Prostate gland (tissue), 2 donors: ENCODE results near the gene FCAR. TPM values are rescaled to one million over a fixed set of nuclear protein-coding genes. Genes with fewer than 3 reads are reported as not detected.
A peak's percentile ranks its signal among the peaks of the same experiment; 100 is the strongest.
"Not testable (repeated sequence)": the region's sequence is repeated elsewhere in the genome, so short reads cannot be mapped to it uniquely, and the experiment has no call there.

Experiments used
- DNase-seq: peaks from one replicate; pipeline ENCODE4 v3.0.0-alpha.2; 2019; ENCODE audit warnings: low spot score
- H3K27ac ChIP-seq, 2 donors: fragments of 200-600 bp; sonication (generic); 2 replicates each; pipeline ENCODE4 v1.5.1; 2017 to 2019
- H3K27me3 ChIP-seq: fragments of 200-600 bp; sonication (generic); replicated peaks from 2 replicates; pipeline ENCODE4 v1.5.1; 2019; ENCODE audit not compliant: insufficient read depth
- H3K36me3 ChIP-seq, 2 donors: fragments of 200-600 bp; sonication (generic); 1 replicate in 1 of 2; 2 replicates in 1 of 2; pipeline versions ENCODE4 v1.5.1 to v1.8.1; 2017 to 2019
- H3K4me1 ChIP-seq: fragments of 200-600 bp; sonication (generic); replicated peaks from 2 replicates; pipeline ENCODE4 v1.5.1; 2019
- H3K4me3 ChIP-seq, 2 donors: fragments of 200-600 bp; sonication (generic); 2 replicates each; pipeline ENCODE4 v1.5.1; 2017 to 2019
- H3K9me3 ChIP-seq: fragments of 200-600 bp; sonication (generic); 2 replicates; pipeline ENCODE4 v1.5.1; 2017
- CTCF ChIP-seq, 4 experiments: fragments of 200-600 bp in 2 of 4; fragments of 450-650 bp in 2 of 4; sonication (generic) in 2 of 4; IDR thresholded peaks; 1 replicate in 3 of 4; 2 replicates in 1 of 4; pipeline ENCODE4 v1.5.1; 2016 to 2019; ENCODE audit warnings: antibody characterized with exemption in 4 of 4, mild to moderate bottlenecking in 2 of 4, moderate library complexity in 2 of 4
- POLR2A ChIP-seq: fragments of 450-650 bp; IDR thresholded peaks from one replicate; pipeline ENCODE4 v1.6.1; 2016; ENCODE audit warnings: antibody characterized with exemption, mild to moderate bottlenecking
- POLR2AphosphoS5 ChIP-seq: sonication (generic); formaldehyde crosslinking; IDR thresholded peaks from one replicate; pipeline ENCODE4 v1.6.1; 2017; ENCODE audit warnings: antibody characterized with exemption
- WGBS: methylation state at CpG from one replicate; pipeline ENCODE4 v1.1.5; 2018; 5-methylcytosine and 5-hydroxymethylcytosine counted together
- intact Hi-C: fragments of 100-400 bp; cut with DNase I; formaldehyde crosslinking; loops from one replicate; pipeline ENCODE4 v1.14.2; 2022
- total RNA-seq, 2 donors: library from RNA; depleted of rRNA; stranded (reverse); fragments of >200 nt; gene quantifications; one replicate each; pipeline ENCODE4 v1.1.0, GENCODE V29; 2016

FCAR gene
- total RNA-seq, 2 donors from 2014 or later = not detected

GRCh38 chr19:54850930-54851329 lies 23.1 kb upstream of the FCAR start:
- no peaks in the 10 kb centered on the region for H3K9me3 ChIP-seq
- intact Hi-C loops = no loop called here
- no peak overlapping the region for H3K4me3 ChIP-seq
- no peaks in the 10 kb centered on the region for H3K4me1 ChIP-seq
- DNase-seq = peak; percentile 43
- no peaks in the 10 kb centered on the region for H3K27me3 ChIP-seq
- TF ChIP-seq POLR2AphosphoS5 (peak; percentile 16), POLR2A (no peak)
- H3K27ac ChIP-seq = no peak overlapping the region
- no peaks in the 10 kb centered on the region for H3K36me3 ChIP-seq
- WGBS = 41% methylated on average over 2 of the region's 2 CpGs

- 81% methylated on average over 7 of the region's 7 CpGs for WGBS
These were observed 22.7 kb upstream of the FCAR start for GRCh38 chr19:54851353-54851752.

GRCh38 chr19:54855241-54855640 lies 18.8 kb upstream of the FCAR start:
- H3K27ac ChIP-seq, H3K27me3 ChIP-seq, DNase-seq, intact Hi-C loops, H3K9me3 ChIP-seq, H3K4me1 ChIP-seq, H3K4me3 ChIP-seq, H3K36me3 ChIP-seq: not testable (repeated sequence)
- WGBS = 65% methylated on average over 1 of the region's 1 CpG

More at GRCh38 chr19:54851353-54851752, 22.7 kb upstream of the FCAR start:
- Histone ChIP-seq H3K27ac (no peak overlapping the region), H3K4me3 (no peak overlapping the region), H3K27me3 (no peaks in the 10 kb centered on the region), H3K4me1 (no peaks in the 10 kb centered on the region), H3K9me3 (no peaks in the 10 kb centered on the region), H3K36me3 (no peaks in the 10 kb centered on the region)
- intact Hi-C loops = no loop called here
- no peak for DNase-seq
- no peak for TF ChIP-seq POLR2A

- H3K4me3 ChIP-seq, H3K4me1 ChIP-seq, H3K27ac ChIP-seq, H3K27me3 ChIP-seq, H3K9me3 ChIP-seq, DNase-seq, H3K36me3 ChIP-seq, intact Hi-C loops: not testable (repeated sequence)
- 85% methylated on average over 3 of the region's 3 CpGs for WGBS
These were observed 15.6 kb upstream of the FCAR start for GRCh38 chr19:54858476-54858875.

- WGBS = 82% methylated on average over 7 of the region's 7 CpGs
- intact Hi-C loops, H3K27me3 ChIP-seq, H3K9me3 ChIP-seq, H3K4me1 ChIP-seq, H3K4me3 ChIP-seq, H3K36me3 ChIP-seq, DNase-seq, H3K27ac ChIP-seq: not testable (repeated sequence)
These were observed 14.6 kb upstream of the FCAR start for GRCh38 chr19:54859421-54859820.

- H3K9me3 ChIP-seq, H3K36me3 ChIP-seq, H3K27ac ChIP-seq, H3K4me3 ChIP-seq, H3K27me3 ChIP-seq, DNase-seq, H3K4me1 ChIP-seq, intact Hi-C loops: not testable (repeated sequence)
- WGBS = 88% methylated on average over 2 of the region's 3 CpGs
These were observed 10.6 kb upstream of the FCAR start for GRCh38 chr19:54863459-54863858.

- Histone ChIP-seq H3K36me3 (no peaks in the 10 kb centered on the region), H3K27ac (no peak overlapping the region), H3K4me1 (no peaks in the 10 kb centered on the region), H3K4me3 (no peak overlapping the region), H3K27me3 (no peaks in the 10 kb centered on the region), H3K9me3 (no peaks in the 10 kb centered on the region)
- no peak for DNase-seq
- intact Hi-C loops = no loop called here
- 51% methylated on average over 3 of the region's 3 CpGs for WGBS
- TF ChIP-seq POLR2AphosphoS5 (no peak), POLR2A (no peak), CTCF (IDR thresholded peaks at IDR 0.05) (no peak)
These were observed 2.3 kb upstream of the FCAR start for GRCh38 chr19:54871696-54872095.

- intact Hi-C loops = no loop called here
- Histone ChIP-seq H3K9me3 (no peaks in the 10 kb centered on the region), H3K4me3 (no peak overlapping the region), H3K27ac (no peak overlapping the region), H3K4me1 (no peaks in the 10 kb centered on the region), H3K36me3 (no peaks in the 10 kb centered on the region), H3K27me3 (no peaks in the 10 kb centered on the region)
- DNase-seq = no peak
- TF ChIP-seq POLR2A (no peak), POLR2AphosphoS5 (no peak), CTCF (IDR thresholded peaks at IDR 0.05) (no peak)
- 76% methylated on average over 2 of the region's 2 CpGs for WGBS
These were observed 1.5 kb downstream of the FCAR start for GRCh38 chr19:54875506-54875905.
